ENCODE measurements around the gene ZNF24.

- no peak for TF ChIP-seq CTCF (IDR thresholded peaks at IDR 0.05)
- TF ChIP-seq POLR2A (IDR thresholded peaks at IDR 0.05) = no peak
Measured at GRCh38 chr18:35303610-35304009, 40.6 kb downstream of the ZNF24 start.

All from right lobe of liver (tissue), 4 donors.